Fibroblast of the aortic adventitia (primary cell): ENCODE results near the gene ZNF512B. TPM values are rescaled to one million over a fixed set of nuclear protein-coding genes. Genes with fewer than 3 reads are reported as not detected.

Experiments
- DNase-seq: peaks from one replicate; pipeline ENCODE4 v3.0.0-alpha.2; 2010; ENCODE audit warnings: low read depth
- H3K4me3 ChIP-seq: 2 replicates; pipeline ENCODE4 v1.5.1; 2011; ENCODE audit warnings: low read depth, mild to moderate bottlenecking, control low read depth, low read length, moderate library complexity
- total RNA-seq: library from RNA; depleted of rRNA; stranded (reverse); fragments of >200 nt; gene quantifications from 2 replicates; pipeline ENCODE4 v1.2.3, GENCODE V29; 2012; ENCODE audit warnings: low replicate concordance
- TF ChIP-seq, protein P1 (sequence below): IDR thresholded peaks from 2 replicates; pipeline ENCODE4 v1.5.1; 2011; ENCODE audit warnings: mild to moderate bottlenecking, low read length, control low read depth, inconsistent platforms; ENCODE audit not compliant: insufficient read depth

The ZNF512B gene
- total RNA-seq, 1 donor, result 12.3 TPM

DNA sequence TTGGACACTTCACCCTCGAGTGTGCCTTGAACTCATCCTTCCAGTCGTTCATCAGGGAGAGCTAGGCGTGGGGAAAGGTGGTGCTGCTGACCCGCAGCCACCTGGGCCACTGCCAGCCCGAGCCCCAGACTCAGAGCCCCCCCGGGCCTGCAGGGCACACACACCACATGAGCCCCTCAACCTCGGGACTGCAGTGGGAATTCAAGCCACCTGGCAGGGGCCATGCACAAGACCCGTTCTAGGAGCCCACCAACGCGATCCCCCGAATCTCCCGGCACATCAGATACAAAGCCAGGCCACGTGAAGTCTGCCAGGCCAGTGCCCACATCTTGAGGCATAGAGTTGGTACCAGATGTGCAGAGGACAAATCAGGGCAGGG, 2.8 kb downstream of the ZNF512B start:
- TF ChIP-seq, protein P1, sequence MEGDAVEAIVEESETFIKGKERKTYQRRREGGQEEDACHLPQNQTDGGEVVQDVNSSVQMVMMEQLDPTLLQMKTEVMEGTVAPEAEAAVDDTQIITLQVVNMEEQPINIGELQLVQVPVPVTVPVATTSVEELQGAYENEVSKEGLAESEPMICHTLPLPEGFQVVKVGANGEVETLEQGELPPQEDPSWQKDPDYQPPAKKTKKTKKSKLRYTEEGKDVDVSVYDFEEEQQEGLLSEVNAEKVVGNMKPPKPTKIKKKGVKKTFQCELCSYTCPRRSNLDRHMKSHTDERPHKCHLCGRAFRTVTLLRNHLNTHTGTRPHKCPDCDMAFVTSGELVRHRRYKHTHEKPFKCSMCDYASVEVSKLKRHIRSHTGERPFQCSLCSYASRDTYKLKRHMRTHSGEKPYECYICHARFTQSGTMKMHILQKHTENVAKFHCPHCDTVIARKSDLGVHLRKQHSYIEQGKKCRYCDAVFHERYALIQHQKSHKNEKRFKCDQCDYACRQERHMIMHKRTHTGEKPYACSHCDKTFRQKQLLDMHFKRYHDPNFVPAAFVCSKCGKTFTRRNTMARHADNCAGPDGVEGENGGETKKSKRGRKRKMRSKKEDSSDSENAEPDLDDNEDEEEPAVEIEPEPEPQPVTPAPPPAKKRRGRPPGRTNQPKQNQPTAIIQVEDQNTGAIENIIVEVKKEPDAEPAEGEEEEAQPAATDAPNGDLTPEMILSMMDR, result no peak

GRCh38 chr20:63966172-63966943, 3.4 kb downstream of the ZNF512B start:
- no peak for DNase-seq
- no peak overlapping the region for H3K4me3 ChIP-seq
- TF ChIP-seq, protein P1, result no peak

More for the DNA sequence above, 2.8 kb downstream of the ZNF512B start:
- DNase-seq, result no peak
- H3K4me3 ChIP-seq, result no peak overlapping the region

DNA sequence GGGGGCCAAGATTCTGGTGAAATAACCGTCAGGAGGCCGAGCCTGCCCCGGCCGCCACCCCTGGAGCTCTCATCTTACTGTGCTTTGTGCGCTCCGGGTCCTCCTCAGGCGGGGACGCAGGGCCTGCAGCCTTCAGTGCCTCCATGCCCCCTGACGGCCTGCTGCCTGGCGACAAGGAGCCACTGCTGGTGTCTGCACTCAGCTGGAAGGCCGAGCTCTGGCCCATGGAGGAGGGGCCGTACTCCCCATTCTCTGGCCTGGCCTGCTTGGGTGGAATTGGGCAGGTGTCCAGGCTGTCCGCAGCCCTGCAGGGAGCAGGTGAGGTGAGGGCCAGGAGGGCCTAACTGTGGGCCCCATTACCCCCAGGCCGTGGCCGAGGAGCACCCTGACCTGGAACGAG, 5.3 kb downstream of the ZNF512B start:
- TF ChIP-seq, protein P1, result no peak
- DNase-seq, result no peak

GRCh38 chr20:63963784-63964301, 5.9 kb downstream of the ZNF512B start:
- TF ChIP-seq, protein P1, result no peak
- no peak overlapping the region for H3K4me3 ChIP-seq
- no peak for DNase-seq

More for the DNA sequence above, 5.3 kb downstream of the ZNF512B start:
- no peak overlapping the region for H3K4me3 ChIP-seq

GRCh38 chr20:63963348-63963741, 6.4 kb downstream of the ZNF512B start:
- H3K4me3 ChIP-seq, result no peak overlapping the region
- TF ChIP-seq, protein P1, result no peak
- no peak for DNase-seq

- TF ChIP-seq, protein P1, result no peak
- DNase-seq, result no peak
- H3K4me3 ChIP-seq, result no peak overlapping the region
Measured at GRCh38 chr20:63962426-63963347, 7.0 kb downstream of the ZNF512B start.
